ENCODE measurements around the gene CSRP3. TPM values are rescaled to one million over a fixed set of nuclear protein-coding genes. Genes with fewer than 3 reads are reported as not detected.

The CSRP3 gene
- total RNA-seq, 1 donor from 2014 or later = not detected

DNA sequence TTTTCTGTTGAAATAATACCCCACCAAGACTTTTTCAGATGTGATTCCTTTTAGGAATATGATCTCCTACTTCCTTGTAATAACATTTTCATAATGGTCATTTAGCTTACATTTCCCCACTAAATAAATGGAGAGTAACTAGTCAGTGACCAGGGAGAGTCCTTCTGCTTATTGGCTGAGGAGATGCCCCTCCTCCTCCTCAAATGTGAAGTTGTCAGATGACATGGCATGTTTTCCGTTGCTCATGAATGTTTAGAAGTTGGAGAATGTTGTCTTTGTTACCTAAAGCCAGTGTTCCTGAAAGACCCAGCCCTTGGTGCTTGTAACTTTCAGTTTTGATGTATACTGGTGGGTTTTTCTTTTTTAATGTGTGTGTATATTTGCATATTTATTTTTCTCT lies 38.2 kb downstream of the CSRP3 start:
- TF ChIP-seq POLR2AphosphoS5 (IDR thresholded peaks at IDR 0.05; ENCODE audit: insufficient read depth in 1 of 2, low read depth in 1 of 2) (no peak), POLR2A (IDR thresholded peaks at IDR 0.05) (no peak)
- TF ChIP-seq, protein P1, sequence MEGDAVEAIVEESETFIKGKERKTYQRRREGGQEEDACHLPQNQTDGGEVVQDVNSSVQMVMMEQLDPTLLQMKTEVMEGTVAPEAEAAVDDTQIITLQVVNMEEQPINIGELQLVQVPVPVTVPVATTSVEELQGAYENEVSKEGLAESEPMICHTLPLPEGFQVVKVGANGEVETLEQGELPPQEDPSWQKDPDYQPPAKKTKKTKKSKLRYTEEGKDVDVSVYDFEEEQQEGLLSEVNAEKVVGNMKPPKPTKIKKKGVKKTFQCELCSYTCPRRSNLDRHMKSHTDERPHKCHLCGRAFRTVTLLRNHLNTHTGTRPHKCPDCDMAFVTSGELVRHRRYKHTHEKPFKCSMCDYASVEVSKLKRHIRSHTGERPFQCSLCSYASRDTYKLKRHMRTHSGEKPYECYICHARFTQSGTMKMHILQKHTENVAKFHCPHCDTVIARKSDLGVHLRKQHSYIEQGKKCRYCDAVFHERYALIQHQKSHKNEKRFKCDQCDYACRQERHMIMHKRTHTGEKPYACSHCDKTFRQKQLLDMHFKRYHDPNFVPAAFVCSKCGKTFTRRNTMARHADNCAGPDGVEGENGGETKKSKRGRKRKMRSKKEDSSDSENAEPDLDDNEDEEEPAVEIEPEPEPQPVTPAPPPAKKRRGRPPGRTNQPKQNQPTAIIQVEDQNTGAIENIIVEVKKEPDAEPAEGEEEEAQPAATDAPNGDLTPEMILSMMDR (IDR thresholded peaks at IDR 0.05) = no peak
- Histone ChIP-seq H3K4me1 (no peaks in the 10 kb centered on the region), H3K27me3 (no peaks in the 10 kb centered on the region), H3K27ac (no peak overlapping the region), H3K9me3 (no peaks in the 10 kb centered on the region), H3K4me3 (no peak overlapping the region), H3K36me3 (peaks cover 0 to 37% of the 10 kb centered on the region in 2 donors)
- no peak for DNase-seq (ENCODE audit: extremely low spot score in 2 of 2)
- intact Hi-C loops (cut with DNase I) = no loop called here

DNA sequence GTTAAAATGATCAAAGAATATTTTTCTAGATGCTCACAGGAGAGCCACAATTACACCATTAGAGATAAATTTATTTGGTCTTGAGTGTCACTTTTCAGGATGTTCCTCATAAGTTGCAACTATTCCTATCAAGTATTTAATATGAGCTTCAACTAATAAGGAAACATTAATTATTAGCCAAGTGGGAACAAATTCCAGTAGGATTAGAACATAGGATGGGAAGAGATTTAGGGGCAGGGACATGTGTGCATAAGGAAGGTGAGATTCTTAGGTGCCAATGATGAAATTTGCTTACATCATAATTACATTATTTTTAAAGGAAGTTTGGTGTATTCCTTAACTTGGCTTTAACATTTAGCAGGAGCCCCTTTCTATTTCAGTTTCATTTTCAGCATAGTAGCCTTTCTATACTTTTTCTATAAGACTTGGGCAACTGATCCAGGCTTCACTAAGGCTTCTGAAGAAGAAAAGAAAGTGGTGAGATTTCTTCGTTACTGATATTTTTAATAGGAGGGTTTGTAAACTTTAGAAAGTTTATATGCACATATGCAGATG lies 38.8 kb downstream of the CSRP3 start:
- TF ChIP-seq POLR2AphosphoS5 (IDR thresholded peaks at IDR 0.05; ENCODE audit: insufficient read depth in 1 of 2, low read depth in 1 of 2) (no peak), POLR2A (IDR thresholded peaks at IDR 0.05) (no peak)
- TF ChIP-seq, protein P1 (IDR thresholded peaks at IDR 0.05) = no peak
- intact Hi-C loops (cut with DNase I) = no loop called here
- no peak overlapping the region for H3K27ac ChIP-seq

DNA sequence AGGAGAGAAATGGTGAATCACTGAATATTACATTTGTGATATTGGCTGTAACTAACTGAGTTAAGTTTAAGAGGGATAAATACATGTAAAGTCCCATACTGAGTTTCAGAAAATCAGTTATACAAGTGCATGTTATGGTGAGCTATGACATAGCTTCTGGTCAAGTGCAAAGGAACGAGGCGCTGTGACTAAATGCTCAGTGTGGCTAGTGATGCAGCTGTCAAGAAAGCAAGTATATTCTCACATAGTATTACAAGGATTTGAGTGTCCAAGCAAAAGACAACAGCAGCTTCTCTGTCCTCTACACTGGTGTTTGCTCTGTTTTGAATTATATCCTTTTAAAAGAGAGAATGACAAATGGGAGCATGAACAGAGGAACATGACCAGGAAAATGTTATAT lies 40.1 kb downstream of the CSRP3 start:
- Histone ChIP-seq H3K4me3 (no peak overlapping the region), H3K4me1 (no peaks in the 10 kb centered on the region), H3K36me3 (peaks cover 0 to 38% of the 10 kb centered on the region in 2 donors), H3K9me3 (no peaks in the 10 kb centered on the region), H3K27me3 (no peaks in the 10 kb centered on the region), H3K27ac (no peak overlapping the region)
- TF ChIP-seq, protein P1 (IDR thresholded peaks at IDR 0.05) = no peak
- TF ChIP-seq POLR2A (IDR thresholded peaks at IDR 0.05) (no peak), POLR2AphosphoS5 (IDR thresholded peaks at IDR 0.05; ENCODE audit: insufficient read depth in 1 of 2, low read depth in 1 of 2) (no peak)
- intact Hi-C loops (cut with DNase I) = no loop called here
- no peak for DNase-seq (ENCODE audit: extremely low spot score in 2 of 2)

More for the DNA sequence above, 38.8 kb downstream of the CSRP3 start:
- Histone ChIP-seq H3K4me1 (no peaks in the 10 kb centered on the region), H3K27me3 (no peaks in the 10 kb centered on the region), H3K36me3 (peaks cover 0 to 35% of the 10 kb centered on the region in 2 donors), H3K4me3 (no peak overlapping the region), H3K9me3 (no peaks in the 10 kb centered on the region)
- DNase-seq (ENCODE audit: extremely low spot score in 2 of 2) = no peak

DNA sequence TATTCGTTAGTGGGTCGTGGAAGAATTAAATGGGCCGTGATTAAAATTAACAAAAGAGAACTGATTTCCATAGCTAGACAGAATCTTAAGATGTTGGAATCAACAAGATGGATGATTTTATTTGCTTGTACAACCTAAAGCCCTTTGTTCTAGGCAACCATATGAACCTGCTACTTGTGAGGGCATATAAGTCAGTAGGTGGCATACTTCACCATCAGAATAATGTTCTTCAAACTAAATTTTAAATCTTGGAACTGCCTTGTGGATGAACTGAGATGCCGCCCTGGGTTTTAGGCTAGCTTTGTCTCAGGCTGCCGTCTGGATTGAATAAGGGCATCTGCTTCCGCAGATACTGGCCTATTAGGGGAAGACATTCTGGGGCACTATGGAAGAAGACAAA lies 40.9 kb downstream of the CSRP3 start:
- TF ChIP-seq POLR2A (IDR thresholded peaks at IDR 0.05) = no peak
- TF ChIP-seq, protein P1 (IDR thresholded peaks at IDR 0.05) = no peak
- no peak for TF ChIP-seq POLR2AphosphoS5 (IDR thresholded peaks at IDR 0.05; ENCODE audit: insufficient read depth in 1 of 2, low read depth in 1 of 2)
- Histone ChIP-seq H3K4me1 (no peaks in the 10 kb centered on the region), H3K36me3 (peaks cover 0 to 35% of the 10 kb centered on the region in 2 donors), H3K27ac (no peak overlapping the region), H3K9me3 (no peaks in the 10 kb centered on the region), H3K4me3 (no peak overlapping the region), H3K27me3 (no peaks in the 10 kb centered on the region)
- intact Hi-C loops (cut with DNase I) = no loop called here
- DNase-seq (ENCODE audit: extremely low spot score in 2 of 2) = no peak

DNA sequence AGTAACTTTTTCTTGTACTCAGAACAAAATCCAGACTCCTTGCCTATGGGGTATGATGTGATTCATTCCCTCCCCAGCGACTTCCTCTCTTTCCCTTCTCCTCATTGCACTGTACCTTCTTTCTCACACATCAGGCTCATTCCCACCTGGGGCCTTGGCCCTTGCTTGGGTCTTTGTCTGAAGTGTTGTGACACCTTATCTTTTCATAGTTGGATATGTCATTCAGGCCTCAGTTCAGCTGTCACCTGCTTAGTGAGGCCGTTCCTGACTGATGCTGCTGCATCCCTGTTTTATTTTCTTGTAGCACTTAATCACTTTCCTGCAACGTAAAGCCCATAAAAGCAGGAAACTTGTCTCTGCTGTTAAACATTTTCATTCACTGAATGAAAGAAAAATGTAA lies 44.9 kb downstream of the CSRP3 start:
- no peak for TF ChIP-seq POLR2A (IDR thresholded peaks at IDR 0.05)
- TF ChIP-seq POLR2AphosphoS5 (IDR thresholded peaks at IDR 0.05; ENCODE audit: insufficient read depth in 1 of 2, low read depth in 1 of 2) = no peak
- Histone ChIP-seq H3K27ac (no peak overlapping the region), H3K27me3 (no peaks in the 10 kb centered on the region), H3K9me3 (no peaks in the 10 kb centered on the region), H3K4me1 (no peaks in the 10 kb centered on the region), H3K4me3 (no peak overlapping the region), H3K36me3 (peaks cover 0 to 40% of the 10 kb centered on the region in 2 donors)
- no peak for DNase-seq (ENCODE audit: extremely low spot score in 2 of 2)
- intact Hi-C loops (cut with DNase I) = no loop called here
